NCI-H2081 treated with DMSO at 0.1 percent for 48 hours (cell line): ENCODE measurements around the gene CTIF.

ENCODE experiments used
- DNase-seq: peaks from one replicate; lab custom pipeline; 2025; lab: John Stamatoyannopoulos, UW

The CTIF gene

DNA sequence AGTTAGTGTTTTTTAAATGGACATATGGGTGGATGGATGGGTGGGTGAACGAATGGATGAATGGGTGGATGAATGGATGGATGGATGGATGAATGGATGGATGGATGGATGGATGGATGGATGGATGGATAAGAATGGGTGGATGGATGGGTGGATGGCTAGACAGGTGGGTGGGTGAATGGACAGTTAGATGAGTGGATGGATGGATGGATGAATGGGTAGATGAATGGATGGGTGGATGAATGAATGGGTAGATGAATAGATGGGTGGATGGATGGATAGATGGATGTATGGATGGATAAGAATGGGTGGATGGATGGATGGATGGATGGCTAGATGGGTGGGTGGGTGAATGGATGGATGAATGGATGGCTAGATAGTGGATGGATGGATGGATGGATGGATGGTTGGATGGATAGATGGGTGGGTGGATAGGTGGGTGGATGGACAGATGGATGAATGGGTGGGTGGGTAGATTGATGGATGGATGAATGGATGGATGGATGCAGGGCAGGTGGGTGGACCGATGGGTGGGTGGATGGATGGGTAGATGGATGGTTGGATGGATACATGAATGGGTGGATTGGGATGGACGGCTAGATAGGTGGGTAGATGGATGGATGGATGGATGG lies 64.0 kb downstream of the CTIF start:
- no peak for DNase-seq

GRCh38 chr18:48605408-48605845 lies 66.6 kb downstream of the CTIF start:
- DNase-seq, result no peak

DNA sequence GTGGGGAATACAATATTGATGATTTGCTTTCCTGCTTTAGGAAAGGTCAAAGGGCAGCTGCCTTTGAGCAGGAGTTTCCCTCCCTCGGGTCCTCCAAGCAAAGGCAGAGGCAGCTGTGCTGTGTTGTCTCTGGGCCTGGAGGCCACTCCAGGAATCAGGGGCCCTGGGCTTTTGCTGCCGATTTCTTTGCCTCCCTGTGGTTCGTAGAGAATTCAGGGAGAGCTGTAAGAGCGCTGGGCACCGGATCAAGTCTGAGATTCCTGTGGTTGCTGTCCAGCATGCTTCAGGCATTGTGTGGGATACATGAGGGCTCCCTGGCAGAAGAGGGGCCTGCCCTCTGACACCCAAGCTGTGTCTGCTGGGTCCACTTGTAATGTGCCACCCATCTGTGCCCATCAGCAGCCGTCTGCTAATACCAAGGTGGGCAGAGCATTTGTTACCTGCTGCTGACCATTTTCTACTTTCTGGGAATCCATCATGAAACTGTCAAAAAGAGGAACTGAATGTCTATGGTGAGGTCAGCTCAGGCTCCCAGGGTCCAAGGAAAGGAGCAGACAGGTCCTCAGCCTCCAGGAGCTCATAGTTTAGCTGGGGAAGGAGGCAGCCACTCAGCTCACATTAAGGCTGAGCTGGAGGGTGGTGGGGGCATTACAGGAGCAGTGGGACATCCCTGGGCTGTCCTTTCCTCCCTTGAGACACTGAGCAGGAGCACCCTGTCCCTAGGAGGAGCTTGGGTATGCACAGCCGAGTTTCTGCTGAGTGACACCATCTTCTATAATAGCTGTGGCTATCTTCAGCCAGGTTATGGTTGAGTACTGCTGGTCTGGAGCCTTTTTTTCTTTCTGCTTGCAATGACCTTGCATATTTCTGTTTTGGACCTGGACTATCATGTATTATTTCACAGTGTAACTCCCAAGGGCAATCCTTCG lies 68.5 kb downstream of the CTIF start:
- no peak for DNase-seq

DNA sequence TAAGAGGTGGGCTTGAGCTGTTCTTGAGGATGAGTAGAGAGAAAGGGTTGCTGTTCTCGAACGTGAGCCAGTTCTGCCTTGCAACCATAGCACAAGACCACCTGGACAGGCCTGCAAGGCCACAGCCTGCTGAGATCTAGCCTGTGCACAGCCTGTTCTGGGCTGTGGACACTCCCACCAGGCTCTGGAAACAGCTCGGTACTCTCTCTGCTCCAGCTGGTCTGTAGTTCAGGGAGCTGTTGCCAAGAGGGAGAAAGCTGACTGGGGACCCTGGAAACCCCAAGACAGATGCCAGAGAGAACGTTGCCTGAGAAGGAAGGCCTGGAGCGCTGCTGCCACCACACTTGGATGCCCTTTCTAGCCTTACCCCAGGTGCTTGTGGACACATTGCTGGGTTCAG lies 69.8 kb downstream of the CTIF start:
- DNase-seq, result no peak

DNA sequence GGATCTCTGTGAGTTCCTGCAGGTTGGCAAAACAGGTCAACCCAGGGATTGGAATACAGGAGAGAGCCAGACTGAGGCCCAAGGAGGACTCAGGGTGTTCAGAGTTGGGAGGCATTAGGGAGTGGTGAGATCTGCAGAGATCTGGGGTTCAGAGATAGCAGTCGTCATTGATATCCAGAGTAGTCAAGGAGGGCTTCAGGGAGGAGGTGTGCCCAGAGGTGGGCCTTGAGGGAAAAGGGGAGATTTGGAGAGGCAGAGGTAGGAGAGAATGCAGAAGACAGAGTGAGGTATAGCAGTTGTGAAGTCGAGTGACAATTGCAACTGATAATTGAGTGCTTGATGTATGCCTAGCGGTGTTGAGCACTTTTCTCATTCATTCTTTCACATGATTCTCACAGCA lies 70.3 kb downstream of the CTIF start:
- no peak for DNase-seq

- no peak for DNase-seq
Measured at GRCh38 chr18:48609820-48610815, 71.3 kb downstream of the CTIF start.

DNA sequence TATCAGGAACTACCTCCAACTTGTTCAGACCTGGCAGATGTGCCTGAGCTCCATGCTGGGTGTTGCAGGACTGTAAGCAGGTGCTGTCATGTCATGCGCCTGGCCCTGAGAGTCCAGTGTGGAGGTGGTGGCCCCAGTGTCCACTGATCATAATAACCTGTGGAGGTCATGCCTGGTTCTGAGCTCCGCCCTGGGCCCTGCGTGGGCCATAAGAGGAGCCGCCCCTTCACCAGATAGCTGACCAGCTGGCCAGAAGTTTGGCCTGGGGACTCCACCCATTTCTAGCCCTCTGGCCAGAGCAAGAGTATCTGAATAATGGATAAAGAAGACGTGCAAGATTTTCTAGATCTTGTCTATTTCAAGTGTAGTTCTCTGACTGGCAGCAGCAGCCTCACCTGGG lies 72.4 kb downstream of the CTIF start:
- no peak for DNase-seq

DNA sequence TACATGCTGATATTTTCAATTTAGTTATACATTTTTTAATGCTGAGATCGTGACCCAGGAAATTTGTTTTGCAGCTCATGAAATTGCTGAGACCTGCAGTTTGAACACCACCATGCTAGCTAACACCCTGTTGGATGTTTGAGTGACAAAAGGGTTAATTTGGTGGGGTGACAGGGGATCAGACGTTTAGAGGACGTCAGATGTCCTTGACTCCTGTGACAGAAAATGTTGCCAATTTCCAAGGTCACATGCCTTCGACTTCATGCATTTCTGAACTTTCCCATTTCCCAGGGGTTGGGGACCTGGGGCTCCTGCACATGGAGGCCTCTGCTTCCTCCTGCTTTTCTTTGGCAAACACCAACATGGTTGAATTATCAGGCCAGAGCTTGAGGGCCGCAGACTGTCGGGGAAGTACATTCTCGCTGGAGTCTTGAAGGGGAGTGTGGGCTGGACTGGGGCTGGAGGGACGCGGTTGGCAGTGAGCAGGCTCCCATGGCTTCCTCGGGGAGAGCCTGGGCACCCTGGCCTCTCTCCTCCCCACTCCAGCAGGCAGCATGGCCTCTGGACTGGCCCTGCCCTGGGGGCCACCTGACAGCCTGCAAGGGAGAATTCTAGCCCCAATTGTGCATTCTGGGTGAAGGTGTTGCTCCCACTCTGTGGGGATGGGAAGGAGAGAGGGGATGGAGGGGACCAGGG lies 73.1 kb downstream of the CTIF start:
- DNase-seq, result no peak

DNA sequence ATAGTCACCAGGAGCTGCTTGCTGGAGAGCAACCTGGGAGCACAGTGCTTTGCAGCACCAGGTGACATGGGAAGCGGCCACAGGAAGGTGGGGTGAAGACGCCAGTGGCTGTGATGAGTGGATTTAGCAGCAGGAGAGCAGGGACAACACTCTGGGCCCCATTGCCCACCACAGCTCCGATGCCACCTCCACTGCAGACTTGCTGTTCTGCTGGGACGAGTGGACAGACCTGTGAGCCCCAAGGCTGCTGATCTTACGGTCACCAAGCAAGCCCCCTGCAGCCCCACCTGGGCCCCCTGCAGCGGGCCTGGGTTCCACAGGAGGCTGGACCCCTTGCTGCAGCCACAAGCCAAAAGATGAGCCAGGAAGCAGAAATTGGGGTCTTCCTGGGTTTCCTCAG lies 73.7 kb downstream of the CTIF start:
- DNase-seq, result no peak

- DNase-seq, result no peak
Measured at GRCh38 chr18:48612917-48613316, 74.1 kb downstream of the CTIF start.

GRCh38 chr18:48613589-48614404 lies 75.0 kb downstream of the CTIF start:
- no peak for DNase-seq

GRCh38 chr18:48615566-48616401 lies 77.0 kb downstream of the CTIF start:
- no peak for DNase-seq

DNA sequence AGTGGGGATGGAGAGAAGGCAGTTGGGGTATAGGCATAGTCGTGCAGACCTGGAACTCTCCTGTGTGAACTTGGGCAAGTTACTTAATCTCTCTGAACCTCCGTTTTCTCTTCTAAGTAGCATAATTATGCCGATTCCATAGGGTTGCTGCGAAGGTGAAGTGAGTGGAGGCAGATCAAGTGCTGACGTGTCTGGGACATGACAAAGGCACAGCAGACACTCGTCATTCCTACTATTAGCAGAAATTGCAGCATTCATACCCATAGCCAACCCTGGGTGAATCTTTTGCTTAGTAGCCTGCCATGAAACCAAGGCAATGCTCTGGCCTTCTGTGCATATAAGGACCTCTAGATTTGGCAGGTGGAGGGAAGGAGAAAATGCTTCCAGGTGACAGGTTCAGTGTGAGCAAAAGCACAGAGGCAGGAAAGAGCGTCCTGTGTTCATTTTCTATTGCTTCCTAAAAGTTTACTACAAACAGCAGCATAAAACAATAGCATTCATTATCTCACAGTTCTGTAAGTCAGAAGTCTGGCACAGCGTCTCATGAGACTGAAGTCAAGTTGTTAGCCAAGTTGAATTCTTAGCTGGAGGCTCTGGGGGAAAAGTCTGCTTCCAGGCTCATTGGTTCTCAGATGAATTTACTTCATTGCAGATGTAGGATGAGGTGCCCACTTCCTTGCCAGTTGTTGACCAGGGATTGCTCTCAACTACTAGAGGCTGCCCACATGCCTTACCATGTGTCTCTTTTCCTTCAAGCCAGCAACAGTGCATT lies 77.8 kb downstream of the CTIF start:
- no peak for DNase-seq

GRCh38 chr18:48617844-48618497 lies 79.1 kb downstream of the CTIF start:
- no peak for DNase-seq

DNA sequence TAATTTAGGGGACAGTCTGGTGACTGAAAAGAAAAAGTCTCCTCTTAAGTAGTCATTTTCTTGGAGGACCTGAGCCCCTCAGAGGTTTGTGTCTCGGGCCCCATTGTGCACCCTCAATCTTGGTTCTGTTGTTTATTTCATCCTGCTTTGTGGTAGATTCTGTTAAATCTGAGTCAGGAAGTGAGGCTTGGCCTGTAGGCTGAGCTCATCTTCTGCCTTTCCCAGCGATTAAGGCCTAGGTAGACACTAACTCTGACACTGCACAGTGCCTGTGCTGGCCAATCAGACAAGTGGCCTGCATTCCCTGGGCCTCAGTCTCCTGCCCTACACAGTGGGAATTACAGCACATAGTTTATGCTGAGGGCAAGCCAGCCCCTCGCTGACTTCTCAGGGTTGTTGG lies 80.2 kb downstream of the CTIF start:
- DNase-seq, result no peak

DNA sequence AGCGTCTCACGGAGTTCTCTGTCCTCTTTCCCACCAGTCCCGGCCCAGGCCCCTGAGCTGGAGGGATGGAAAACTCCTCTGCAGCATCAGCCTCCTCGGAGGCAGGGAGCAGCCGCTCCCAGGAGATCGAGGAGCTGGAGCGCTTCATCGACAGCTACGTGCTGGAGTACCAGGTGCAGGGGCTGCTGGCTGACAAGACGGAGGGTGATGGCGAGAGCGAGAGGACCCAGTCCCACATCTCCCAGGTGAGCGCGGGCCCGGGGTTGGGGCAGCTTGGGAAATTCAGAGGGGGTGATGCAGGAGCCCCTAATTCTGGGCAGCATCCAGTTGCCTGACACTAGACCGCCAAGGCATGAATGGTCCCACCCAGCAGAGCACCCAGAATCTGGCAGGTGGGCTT lies 80.7 kb downstream of the CTIF start:
- no peak for DNase-seq

DNA sequence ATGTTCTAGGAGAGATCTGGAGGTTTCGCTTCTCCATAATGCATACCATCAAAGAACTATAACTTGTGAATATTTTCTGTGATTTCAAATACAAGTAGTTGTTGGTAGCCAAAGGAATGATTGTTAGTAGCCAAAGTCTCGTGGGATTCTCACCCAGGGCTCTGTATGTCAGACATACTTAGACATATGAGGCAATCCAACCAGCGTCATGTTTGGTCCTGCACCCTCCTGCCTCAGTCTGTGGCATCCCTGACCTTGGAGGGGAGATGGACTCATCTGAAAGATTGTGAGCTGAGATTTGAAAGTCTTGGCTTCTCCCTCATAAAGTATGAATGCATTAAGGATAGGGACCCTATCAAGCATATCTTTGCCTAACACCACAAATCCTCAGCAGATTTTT lies 81.2 kb downstream of the CTIF start:
- DNase-seq, result no peak

- DNase-seq, result no peak
Measured at GRCh38 chr18:48621240-48621639, 82.4 kb downstream of the CTIF start.
